HG03066 (cell line): Measurements from ENCODE around the gene JAG2.

Experiments
- ATAC-seq: cut with Tn5 transposase; IDR thresholded peaks from one replicate; pipeline ENCODE4 v1.9.1; 2021; ENCODE audit warnings: low read depth; ENCODE audit not compliant: unreplicated experiment

JAG2 gene

GRCh38 chr14:105167303-105168092 is 1.1 kb downstream of the JAG2 start:
- ATAC-seq: no peak

- no peak for ATAC-seq
Observed at GRCh38 chr14:105166571-105167302, 1.8 kb downstream of the JAG2 start.

GRCh38 chr14:105165761-105166485 is 2.7 kb downstream of the JAG2 start:
- ATAC-seq: no peak

- no peak for ATAC-seq
Observed at GRCh38 chr14:105165134-105165704, 3.4 kb downstream of the JAG2 start.

GRCh38 chr14:105163040-105163742 is 5.4 kb downstream of the JAG2 start:
- no peak for ATAC-seq

GRCh38 chr14:105162669-105162979 is 6.0 kb downstream of the JAG2 start:
- no peak for ATAC-seq

- ATAC-seq: no peak
Observed at GRCh38 chr14:105161964-105162668, 6.5 kb downstream of the JAG2 start.

- ATAC-seq: no peak
Observed at GRCh38 chr14:105161309-105161708, 7.3 kb downstream of the JAG2 start.

- no peak for ATAC-seq
Observed at GRCh38 chr14:105160776-105161175, 7.8 kb downstream of the JAG2 start.

- ATAC-seq: no peak
Observed at GRCh38 chr14:105159344-105159743, 9.2 kb downstream of the JAG2 start.

GRCh38 chr14:105158794-105159193 is 9.8 kb downstream of the JAG2 start:
- no peak for ATAC-seq

GRCh38 chr14:105157872-105158271 is 10.7 kb downstream of the JAG2 start:
- ATAC-seq: no peak

GRCh38 chr14:105156414-105157375 is 11.9 kb downstream of the JAG2 start:
- ATAC-seq: no peak

GRCh38 chr14:105155681-105156413 is 12.7 kb downstream of the JAG2 start:
- ATAC-seq: no peak

- no peak for ATAC-seq
Observed at GRCh38 chr14:105155071-105155651, 13.4 kb downstream of the JAG2 start.

GRCh38 chr14:105154476-105154871 is 14.1 kb downstream of the JAG2 start:
- ATAC-seq: no peak

GRCh38 chr14:105153739-105154475 is 14.7 kb downstream of the JAG2 start:
- ATAC-seq: no peak
